Measurements from ENCODE around the gene DLEC1.
"Not testable (repeated sequence)": the region's sequence is repeated elsewhere in the genome, so short reads cannot be mapped to it uniquely, and the experiment has no call there.

DLEC1 gene

GRCh38 chr3:38086496-38086895 is 47.5 kb downstream of the DLEC1 start:
- no peak for ATAC-seq
- TF ChIP-seq TSHZ2 (CRISPR knock-in tag; IDR thresholded peaks at IDR 0.05) (no peak), CSDC2 (CRISPR knock-in tag; IDR thresholded peaks at IDR 0.05) (no peak), GLIS3 (CRISPR knock-in tag; IDR thresholded peaks at IDR 0.05) (no peak), SNAI2 (CRISPR knock-in tag; IDR thresholded peaks at IDR 0.05) (no peak), ZNF565 (CRISPR knock-in tag; conservative IDR thresholded peaks at IDR 0.05; ENCODE audit: low read depth) (no peak), PPARA (CRISPR knock-in tag; IDR thresholded peaks at IDR 0.05; ENCODE audit: borderline replicate concordance) (no peak)

- not testable (repeated sequence) for ATAC-seq
Observed at GRCh38 chr3:38087278-38087677, 48.3 kb downstream of the DLEC1 start.

GRCh38 chr3:38088126-38089078 is 49.4 kb downstream of the DLEC1 start:
- TF ChIP-seq ZNF70 (CRISPR knock-in tag; IDR thresholded peaks at IDR 0.05): no peak
- TF ChIP-seq POU6F1 (CRISPR knock-in tag; IDR thresholded peaks at IDR 0.05; ENCODE audit: borderline replicate concordance, low read depth): no peak
- TF ChIP-seq ZC3H10 (CRISPR knock-in tag; IDR thresholded peaks at IDR 0.05): no peak
- no peak for TF ChIP-seq ZNF8 (CRISPR knock-in tag; IDR thresholded peaks at IDR 0.05)
- no peak for TF ChIP-seq GLIS3 (CRISPR knock-in tag; IDR thresholded peaks at IDR 0.05)
- no peak for TF ChIP-seq TSHZ2 (CRISPR knock-in tag; IDR thresholded peaks at IDR 0.05)
- no peak for TF ChIP-seq OSR1 (CRISPR knock-in tag; IDR thresholded peaks at IDR 0.05)
- no peak for ATAC-seq

GRCh38 chr3:38089163-38089562 is 50.2 kb downstream of the DLEC1 start:
- no peak for ATAC-seq
- TF ChIP-seq PATZ1 (CRISPR knock-in tag; IDR thresholded peaks at IDR 0.05; ENCODE audit: borderline replicate concordance) (no peak), RARB (CRISPR knock-in tag; IDR thresholded peaks at IDR 0.05) (no peak), SNAI2 (CRISPR knock-in tag; IDR thresholded peaks at IDR 0.05) (no peak), ZNF70 (CRISPR knock-in tag; IDR thresholded peaks at IDR 0.05) (no peak), ZC3H10 (CRISPR knock-in tag; IDR thresholded peaks at IDR 0.05) (no peak), ESRRG (CRISPR knock-in tag; IDR thresholded peaks at IDR 0.05) (no peak), ZFP30 (CRISPR knock-in tag; IDR thresholded peaks at IDR 0.05) (no peak)

- no peak for TF ChIP-seq ARNTL (CRISPR knock-in tag; IDR thresholded peaks at IDR 0.05; ENCODE audit: borderline replicate concordance, low read depth)
- TF ChIP-seq GLIS3 (CRISPR knock-in tag; IDR thresholded peaks at IDR 0.05): no peak
- TF ChIP-seq ZNF70 (CRISPR knock-in tag; IDR thresholded peaks at IDR 0.05): no peak
- ATAC-seq: no peak
Observed at GRCh38 chr3:38090453-38090852, 51.4 kb downstream of the DLEC1 start.

Measured in SK-N-SH treated with all-trans-retinoic acid at 6 μM for 48 hours (cell line).